D721Med (cell line): Measurements from ENCODE around the gene RAB30.

Source experiments
- DNase-seq: peaks from one replicate; pipeline ENCODE4 v3.0.0; 2011; ENCODE audit warnings: low spot score; ENCODE audit not compliant: insufficient read length
- FAIRE-seq: peaks from 2 replicates; lab custom pipeline; 2011; peaks lifted over from hg19 to GRCh38; lab: Jason Lieb, UNC
- TF ChIP-seq, protein P1 (sequence below): IDR thresholded peaks from 2 replicates; pipeline ENCODE4 v1.5.1; 2012; ENCODE audit warnings: mild to moderate bottlenecking, control low read depth; ENCODE audit not compliant: insufficient read depth; ENCODE audit errors: missing control alignments

The RAB30 gene

DNA sequence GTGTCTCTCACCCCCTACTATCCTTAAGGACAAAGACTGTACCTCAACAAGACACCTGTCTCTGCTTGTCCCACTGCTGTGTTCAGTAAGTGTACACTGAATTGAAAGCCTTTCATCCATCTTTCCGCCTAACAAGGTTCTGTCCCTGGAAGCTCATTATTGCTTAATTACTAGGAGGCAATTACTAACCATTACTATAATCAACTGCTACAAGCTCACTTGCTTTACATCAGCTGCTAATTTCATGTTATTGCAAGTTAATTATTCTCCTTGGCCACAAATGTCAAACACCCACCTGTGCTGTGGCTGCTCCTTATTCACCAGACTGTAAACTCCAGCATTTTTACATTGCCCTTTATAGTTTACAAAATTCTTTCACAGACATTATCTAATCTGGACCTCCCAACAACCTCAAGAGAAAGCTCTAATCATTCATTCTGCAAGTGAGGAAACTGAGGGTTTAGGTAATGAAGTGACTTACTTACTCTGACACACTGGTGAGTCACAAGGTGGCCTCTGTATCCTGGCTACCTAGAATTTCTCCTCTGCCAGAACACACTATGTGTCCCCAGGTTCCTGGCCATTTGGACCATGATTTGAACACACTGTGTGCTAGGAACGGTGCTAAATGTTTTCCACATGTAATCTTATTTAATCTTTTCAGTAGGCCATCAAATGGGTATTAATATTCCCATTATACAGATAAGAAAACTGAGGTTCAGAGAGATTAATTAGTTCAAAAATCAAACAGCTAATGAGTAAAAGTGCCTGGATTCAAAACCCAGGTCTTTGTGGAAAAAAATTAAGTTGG, 66.7 kb downstream of the RAB30 start:
- TF ChIP-seq, protein P1, sequence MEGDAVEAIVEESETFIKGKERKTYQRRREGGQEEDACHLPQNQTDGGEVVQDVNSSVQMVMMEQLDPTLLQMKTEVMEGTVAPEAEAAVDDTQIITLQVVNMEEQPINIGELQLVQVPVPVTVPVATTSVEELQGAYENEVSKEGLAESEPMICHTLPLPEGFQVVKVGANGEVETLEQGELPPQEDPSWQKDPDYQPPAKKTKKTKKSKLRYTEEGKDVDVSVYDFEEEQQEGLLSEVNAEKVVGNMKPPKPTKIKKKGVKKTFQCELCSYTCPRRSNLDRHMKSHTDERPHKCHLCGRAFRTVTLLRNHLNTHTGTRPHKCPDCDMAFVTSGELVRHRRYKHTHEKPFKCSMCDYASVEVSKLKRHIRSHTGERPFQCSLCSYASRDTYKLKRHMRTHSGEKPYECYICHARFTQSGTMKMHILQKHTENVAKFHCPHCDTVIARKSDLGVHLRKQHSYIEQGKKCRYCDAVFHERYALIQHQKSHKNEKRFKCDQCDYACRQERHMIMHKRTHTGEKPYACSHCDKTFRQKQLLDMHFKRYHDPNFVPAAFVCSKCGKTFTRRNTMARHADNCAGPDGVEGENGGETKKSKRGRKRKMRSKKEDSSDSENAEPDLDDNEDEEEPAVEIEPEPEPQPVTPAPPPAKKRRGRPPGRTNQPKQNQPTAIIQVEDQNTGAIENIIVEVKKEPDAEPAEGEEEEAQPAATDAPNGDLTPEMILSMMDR = no peak
- no peak for DNase-seq
- FAIRE-seq = no peak

DNA sequence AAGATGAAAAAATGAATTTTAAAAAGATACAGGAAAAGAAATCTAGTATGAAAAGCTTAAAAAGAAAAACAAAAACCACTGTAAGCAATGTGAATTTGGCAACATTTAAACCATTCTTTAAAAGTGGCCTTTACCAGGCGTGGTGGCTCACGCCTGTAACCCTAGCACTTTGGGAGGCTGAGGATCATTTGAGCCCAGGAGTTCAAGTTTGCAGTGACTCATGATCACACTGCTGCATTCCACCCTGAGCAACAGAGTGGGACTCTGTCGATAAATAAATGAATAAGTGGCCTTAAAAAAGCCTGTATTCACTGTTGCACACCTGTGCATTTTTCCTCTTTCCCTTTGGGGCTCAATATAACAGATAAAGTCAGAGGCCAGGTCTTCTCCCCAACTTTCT, 69.2 kb downstream of the RAB30 start:
- no peak for DNase-seq
- no peak for FAIRE-seq
- TF ChIP-seq, protein P1 = no peak

DNA sequence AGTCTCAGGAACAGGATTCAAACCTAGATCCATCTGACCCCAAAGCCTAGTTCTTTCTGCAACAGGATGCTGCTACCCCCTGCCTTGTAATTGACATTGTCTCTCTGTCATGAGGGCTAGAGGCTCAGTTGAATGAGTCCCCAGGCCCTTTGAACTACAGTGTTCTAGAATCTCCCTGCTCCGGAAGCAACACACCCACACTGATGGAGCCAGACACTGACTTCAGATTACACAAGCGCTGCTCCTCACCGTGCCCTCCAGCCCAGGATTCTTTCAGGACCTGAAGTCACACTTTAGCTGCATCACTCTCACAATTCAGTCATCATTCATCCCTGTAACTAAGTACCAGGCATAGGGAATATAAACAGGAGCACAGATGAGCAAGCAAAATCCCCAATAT, 69.6 kb downstream of the RAB30 start:
- FAIRE-seq (no peak), DNase-seq (no peak)
- TF ChIP-seq, protein P1 = no peak

DNA sequence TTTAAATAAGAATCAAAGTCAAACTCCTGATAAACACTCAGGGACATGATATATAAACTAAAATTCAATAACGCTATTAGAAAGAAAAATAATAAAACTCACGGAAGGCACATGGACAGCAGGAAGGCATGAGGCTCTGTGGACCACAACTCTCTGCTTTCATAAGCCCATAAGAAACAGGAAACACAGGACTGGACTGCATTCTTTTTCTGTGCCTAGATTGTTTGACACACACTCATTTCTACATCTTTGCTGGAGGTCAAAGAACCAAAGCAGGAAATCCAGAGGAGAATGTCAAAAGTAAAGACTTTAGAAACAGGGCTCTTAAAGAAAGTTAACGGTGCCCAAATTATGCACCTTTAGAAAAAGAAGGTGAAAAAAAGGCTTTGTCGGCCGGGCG, 71.3 kb downstream of the RAB30 start:
- no peak for FAIRE-seq
- TF ChIP-seq, protein P1 = no peak
- no peak for DNase-seq

DNA sequence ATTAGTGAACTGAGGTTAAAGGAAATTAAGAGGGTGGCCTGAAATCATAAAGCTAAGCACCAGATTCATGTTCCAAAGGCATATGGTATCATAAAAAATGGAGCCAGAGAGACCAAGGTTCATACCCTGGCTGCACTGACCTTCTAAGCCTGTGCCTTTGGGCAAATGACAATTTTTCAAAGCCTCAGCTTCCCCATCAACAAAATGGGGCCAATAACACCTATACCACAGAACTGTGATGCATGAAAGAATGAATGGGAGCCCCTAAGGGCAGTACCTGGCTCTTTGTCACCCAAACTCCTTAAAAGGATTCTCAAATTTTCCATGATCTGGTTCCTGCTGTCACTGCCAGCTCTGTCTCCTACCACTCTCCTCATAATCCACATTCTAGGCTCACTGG, 72.5 kb downstream of the RAB30 start:
- no peak for DNase-seq
- FAIRE-seq = no peak
- TF ChIP-seq, protein P1 = no peak

GRCh38 chr11:82998697-82999096, 73.0 kb downstream of the RAB30 start:
- FAIRE-seq = no peak
- no peak for DNase-seq

More at GRCh38 chr11:82998697-82999096, 73.0 kb downstream of the RAB30 start:
- TF ChIP-seq, protein P1 = no peak
